ENCODE measurements around the gene RABGAP1L.

DNA sequence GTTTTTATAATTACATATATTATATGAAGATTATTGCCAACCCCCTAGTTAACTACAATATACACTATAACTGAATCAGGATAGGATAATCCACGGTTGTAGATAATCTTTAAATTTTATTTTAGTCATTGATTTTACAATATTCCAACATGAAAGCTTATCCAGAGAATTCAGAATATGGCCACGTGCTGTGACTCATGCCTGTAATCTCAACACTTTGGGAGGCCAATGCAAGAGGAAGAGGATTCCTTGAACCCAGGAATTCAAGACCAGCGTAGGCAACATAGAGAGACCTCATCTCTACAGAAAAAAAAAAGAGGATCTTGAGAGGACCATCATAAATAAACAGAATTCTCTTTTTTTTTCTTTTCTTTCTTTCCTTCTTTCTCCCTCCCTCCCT lies 720.9 kb downstream of the RABGAP1L start:
- no peak for TF ChIP-seq YY1 (IDR thresholded peaks at IDR 0.05; ENCODE audit: insufficient read depth, insufficient read length)
- TF ChIP-seq SUZ12 (IDR thresholded peaks at IDR 0.05; ENCODE audit: extremely low read depth, insufficient read depth, insufficient read length): no peak
- TF ChIP-seq ZNF274 (IDR thresholded peaks at IDR 0.05; ENCODE audit: low read depth, low read length): no peak

Measured in NT2/D1 (cell line).